DOHH2 (cell line): ENCODE data around the gene MMP23B.

Source experiments
- H3F3A ChIP-seq: fragments of 200-600 bp; sonication (generic), shearing (Covaris generic); 2 replicates; pipeline ENCODE4 v1.6.0; 2016; ENCODE audit warnings: antibody characterized with exemption, mild to moderate bottlenecking; ENCODE audit not compliant: control insufficient read depth, insufficient read depth
- H3K27ac ChIP-seq: fragments of 200-600 bp; sonication (generic); 2 replicates; pipeline ENCODE4 v1.5.1; 2014; ENCODE audit warnings: low read depth, mild to moderate bottlenecking, low read length, moderate library complexity
- H3K27me3 ChIP-seq: fragments of 200-600 bp; sonication (generic); 2 replicates; pipeline ENCODE4 v1.6.1; 2014; ENCODE audit warnings: mild to moderate bottlenecking, low read length, mixed read lengths; ENCODE audit not compliant: control insufficient read depth
- H3K36me3 ChIP-seq: fragments of 200-600 bp; sonication (generic); 2 replicates; pipeline ENCODE4 v1.6.1; 2014; ENCODE audit warnings: mild to moderate bottlenecking, low read length, moderate library complexity, mixed read lengths; ENCODE audit not compliant: control insufficient read depth
- H3K4me1 ChIP-seq: fragments of 200-600 bp; sonication (generic); 2 replicates; pipeline ENCODE4 v1.6.1; 2014; ENCODE audit warnings: mild to moderate bottlenecking, low read length, mixed read lengths; ENCODE audit not compliant: control insufficient read depth
- H3K4me2 ChIP-seq: fragments of 200-600 bp; sonication (generic); 2 replicates; pipeline ENCODE4 v1.6.0; 2014; ENCODE audit warnings: mild to moderate bottlenecking, low read length, moderate library complexity
- H3K4me3 ChIP-seq: fragments of 200-600 bp; sonication (generic); 2 replicates; pipeline ENCODE4 v1.5.1; 2014; ENCODE audit warnings: mild to moderate bottlenecking, low read length, mixed read lengths
- H3K79me2 ChIP-seq: fragments of 200-600 bp; sonication (generic); 2 replicates; pipeline ENCODE4 v1.6.1; 2014; ENCODE audit warnings: mild to moderate bottlenecking, low read length, mixed read lengths; ENCODE audit not compliant: control insufficient read depth
- H3K9me2 ChIP-seq: fragments of 200-600 bp; sonication (generic); replicated peaks from 2 replicates; pipeline ENCODE4 v1.6.1; 2014; ENCODE audit warnings: mild to moderate bottlenecking, low read length, mixed read lengths; ENCODE audit not compliant: control insufficient read depth
- H3K9me3 ChIP-seq: fragments of 200-600 bp; sonication (generic); 2 replicates; pipeline ENCODE4 v1.6.1; 2014; ENCODE audit warnings: antibody characterized with exemption, low read length, mixed read lengths; ENCODE audit not compliant: control insufficient read depth, insufficient read depth
- H4K20me1 ChIP-seq: fragments of 200-600 bp; sonication (generic); 2 replicates; pipeline ENCODE4 v1.6.0; 2014; ENCODE audit warnings: low read depth, mild to moderate bottlenecking, antibody characterized with exemption, low read length, moderate library complexity; ENCODE audit not compliant: control insufficient read depth, insufficient read depth
- EZH2phosphoT487 ChIP-seq: fragments of 200-600 bp; sonication (generic); IDR thresholded peaks from 2 replicates; pipeline ENCODE4 v1.6.1; 2017; ENCODE audit warnings: borderline replicate concordance, mild to moderate bottlenecking, antibody characterized with exemption, low read length, moderate library complexity, mixed read lengths
- TF ChIP-seq, protein P1 (sequence below): fragments of 200-600 bp; sonication (generic); IDR thresholded peaks from one replicate; pipeline ENCODE4 v1.5.1; 2014; ENCODE audit warnings: antibody characterized with exemption, mild to moderate bottlenecking, low read depth, low read length; ENCODE audit not compliant: poor library complexity, severe bottlenecking

The MMP23B gene

DNA sequence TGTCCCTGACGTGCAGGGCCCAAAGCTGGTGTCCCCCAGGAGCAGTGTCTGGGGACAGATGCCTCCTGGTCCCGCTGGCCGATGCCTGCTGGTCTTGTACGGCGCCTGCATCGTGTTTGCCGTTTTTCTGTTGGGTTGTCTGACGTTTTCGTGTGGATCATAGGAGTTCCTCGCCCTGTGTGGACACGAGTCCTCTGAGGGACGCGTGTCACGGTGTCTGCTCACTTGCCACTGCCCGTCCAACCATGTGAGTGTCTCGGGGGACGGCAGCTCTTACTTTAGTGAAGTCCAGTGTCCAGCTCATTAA lies 9.2 kb upstream of the MMP23B start:
- Histone ChIP-seq H3F3A (no peaks in the 10 kb centered on the region), H3K9me2 (no peaks in the 10 kb centered on the region)

DNA sequence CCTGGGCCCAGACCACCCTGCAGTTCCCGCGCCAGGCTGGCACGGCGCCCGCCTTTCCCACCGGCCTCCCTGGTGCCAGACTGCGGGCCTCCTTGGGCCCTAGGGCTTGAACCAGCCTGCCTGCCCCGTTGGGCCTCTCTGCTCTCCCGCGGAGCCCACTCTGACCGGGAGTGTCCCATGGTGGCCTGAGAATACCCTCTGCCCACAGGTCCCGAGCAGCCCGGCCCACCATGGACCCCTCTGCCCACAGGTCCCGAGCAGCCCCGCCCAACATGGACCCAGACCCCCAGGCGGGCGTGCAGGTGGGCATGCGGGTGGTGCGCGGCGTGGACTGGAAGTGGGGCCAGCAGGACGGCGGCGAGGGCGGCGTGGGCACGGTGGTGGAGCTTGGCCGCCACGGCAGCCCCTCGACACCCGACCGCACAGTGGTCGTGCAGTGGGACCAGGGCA lies 8.8 kb upstream of the MMP23B start:
- Histone ChIP-seq H3F3A (no peaks in the 10 kb centered on the region), H3K36me3 (no peaks in the 10 kb centered on the region), H3K4me3 (no peak overlapping the region), H3K9me2 (no peaks in the 10 kb centered on the region), H3K4me1 (no peaks in the 10 kb centered on the region), H3K4me2 (no peak overlapping the region), H3K9me3 (no peaks in the 10 kb centered on the region), H4K20me1 (no peaks in the 10 kb centered on the region), H3K27me3 (no peaks in the 10 kb centered on the region), H3K27ac (no peak overlapping the region), H3K79me2 (no peaks in the 10 kb centered on the region)
- TF ChIP-seq EZH2phosphoT487, result no peak
- TF ChIP-seq, protein P1, sequence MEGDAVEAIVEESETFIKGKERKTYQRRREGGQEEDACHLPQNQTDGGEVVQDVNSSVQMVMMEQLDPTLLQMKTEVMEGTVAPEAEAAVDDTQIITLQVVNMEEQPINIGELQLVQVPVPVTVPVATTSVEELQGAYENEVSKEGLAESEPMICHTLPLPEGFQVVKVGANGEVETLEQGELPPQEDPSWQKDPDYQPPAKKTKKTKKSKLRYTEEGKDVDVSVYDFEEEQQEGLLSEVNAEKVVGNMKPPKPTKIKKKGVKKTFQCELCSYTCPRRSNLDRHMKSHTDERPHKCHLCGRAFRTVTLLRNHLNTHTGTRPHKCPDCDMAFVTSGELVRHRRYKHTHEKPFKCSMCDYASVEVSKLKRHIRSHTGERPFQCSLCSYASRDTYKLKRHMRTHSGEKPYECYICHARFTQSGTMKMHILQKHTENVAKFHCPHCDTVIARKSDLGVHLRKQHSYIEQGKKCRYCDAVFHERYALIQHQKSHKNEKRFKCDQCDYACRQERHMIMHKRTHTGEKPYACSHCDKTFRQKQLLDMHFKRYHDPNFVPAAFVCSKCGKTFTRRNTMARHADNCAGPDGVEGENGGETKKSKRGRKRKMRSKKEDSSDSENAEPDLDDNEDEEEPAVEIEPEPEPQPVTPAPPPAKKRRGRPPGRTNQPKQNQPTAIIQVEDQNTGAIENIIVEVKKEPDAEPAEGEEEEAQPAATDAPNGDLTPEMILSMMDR, result no peak

More for the DNA sequence above, 9.2 kb upstream of the MMP23B start:
- TF ChIP-seq, protein P1, result no peak
- no peak for TF ChIP-seq EZH2phosphoT487
- Histone ChIP-seq H4K20me1 (no peaks in the 10 kb centered on the region), H3K79me2 (no peaks in the 10 kb centered on the region), H3K4me1 (no peaks in the 10 kb centered on the region), H3K9me3 (no peaks in the 10 kb centered on the region), H3K27ac (no peak overlapping the region), H3K4me2 (no peak overlapping the region), H3K4me3 (no peak overlapping the region), H3K27me3 (no peaks in the 10 kb centered on the region), H3K36me3 (no peaks in the 10 kb centered on the region; the same call in 1 of the 2 replicates)

DNA sequence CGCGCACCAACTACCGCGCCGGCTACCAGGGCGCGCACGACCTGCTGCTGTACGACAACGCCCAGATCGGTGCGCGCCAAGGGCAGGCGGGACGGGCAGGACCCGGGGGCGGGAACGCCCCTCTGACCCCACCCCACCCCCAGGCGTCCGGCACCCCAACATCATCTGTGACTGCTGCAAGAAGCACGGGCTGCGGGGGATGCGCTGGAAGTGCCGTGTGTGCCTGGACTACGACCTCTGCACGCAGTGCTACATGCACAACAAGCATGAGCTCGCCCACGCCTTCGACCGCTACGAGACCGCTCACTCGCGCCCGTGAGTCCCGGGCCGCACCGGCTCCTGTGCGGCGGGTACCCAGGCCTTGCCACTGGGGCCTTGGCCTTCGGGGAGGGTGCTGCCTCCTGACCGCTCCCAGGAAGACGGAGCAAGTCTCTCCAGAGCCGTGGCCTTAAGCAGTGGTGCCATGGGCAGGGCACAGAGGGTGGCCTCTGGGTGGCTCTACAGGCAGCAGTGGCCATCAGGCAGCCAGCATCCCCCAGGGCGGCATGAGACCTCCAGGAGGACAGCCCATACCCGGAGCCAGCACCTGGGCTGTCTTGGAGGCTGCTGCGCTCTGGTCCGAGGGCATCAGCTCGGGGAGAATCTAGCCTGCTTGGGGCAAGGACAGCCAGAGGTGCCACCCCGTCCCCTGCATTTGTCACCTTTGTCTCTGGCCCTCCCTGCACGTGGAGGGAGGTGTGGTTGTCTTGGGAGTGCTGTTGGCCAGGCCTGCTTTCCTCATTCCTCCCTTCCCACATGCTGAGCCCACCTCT lies 8.1 kb upstream of the MMP23B start:
- no peak overlapping the region for H3K27ac ChIP-seq
- H3K9me3 ChIP-seq, result no peaks in the 10 kb centered on the region
- no peaks in the 10 kb centered on the region for H3K9me2 ChIP-seq
- H3K27me3 ChIP-seq, result no peaks in the 10 kb centered on the region
- H3K36me3 ChIP-seq, result no peaks in the 10 kb centered on the region
- no peak overlapping the region for H3K4me3 ChIP-seq
- no peaks in the 10 kb centered on the region for H3F3A ChIP-seq
- H3K79me2 ChIP-seq, result no peaks in the 10 kb centered on the region
- no peak for TF ChIP-seq EZH2phosphoT487
- TF ChIP-seq, protein P1, result no peak
- H3K4me1 ChIP-seq, result peaks cover 3% of the 10 kb centered on the region
- H3K4me2 ChIP-seq, result no peak overlapping the region
- H4K20me1 ChIP-seq, result no peaks in the 10 kb centered on the region
